Measurements from ENCODE around the gene ATP6V0E2. TPM values are rescaled to one million over a fixed set of nuclear protein-coding genes. Genes with fewer than 3 reads are reported as not detected.
A peak's percentile ranks its signal among the peaks of the same experiment; 100 is the strongest.

ATP6V0E2 gene
- 10 to 100 TPM in 4 of 6 donors, 1 to 10 TPM in 2; 6.8 to 16.9 (median 13.9) TPM for total RNA-seq
- 10 to 100 TPM; 27.3 to 66.3 TPM for polyA plus RNA-seq

GRCh38 chr7:149873074-149873969 lies at the start of gene ATP6V0E2:
Gene ATP6V0E2 (plus strand): TSS chr7:149873969. CDS start chr7:149874066, 97 bp downstream.
- WGBS, 2 donors = 0 to 1% methylated on average over 80 to 93 of the region's 93 CpGs
- peaks cover 0 to 5% (median 0%) of the 10 kb centered on the region in 3 donors for H3K4me1 ChIP-seq
- no peaks in the 10 kb centered on the region for H3K27me3 ChIP-seq
- H3K36me3 ChIP-seq = no peaks in the 10 kb centered on the region
- ATAC-seq (peak; percentile 94 to 97 (median 96)), FAIRE-seq (no peak), DNase-seq (peak; percentile 92 to 98 (median 94))
- no peaks in the 10 kb centered on the region for H3K9me3 ChIP-seq
- intact Hi-C loops (cut with DNase I) = no loop called here
- peak within 1 kb of the TSS; percentile 54 to 88 (median 73) for H3K4me3 ChIP-seq
- TF ChIP-seq, protein P1, sequence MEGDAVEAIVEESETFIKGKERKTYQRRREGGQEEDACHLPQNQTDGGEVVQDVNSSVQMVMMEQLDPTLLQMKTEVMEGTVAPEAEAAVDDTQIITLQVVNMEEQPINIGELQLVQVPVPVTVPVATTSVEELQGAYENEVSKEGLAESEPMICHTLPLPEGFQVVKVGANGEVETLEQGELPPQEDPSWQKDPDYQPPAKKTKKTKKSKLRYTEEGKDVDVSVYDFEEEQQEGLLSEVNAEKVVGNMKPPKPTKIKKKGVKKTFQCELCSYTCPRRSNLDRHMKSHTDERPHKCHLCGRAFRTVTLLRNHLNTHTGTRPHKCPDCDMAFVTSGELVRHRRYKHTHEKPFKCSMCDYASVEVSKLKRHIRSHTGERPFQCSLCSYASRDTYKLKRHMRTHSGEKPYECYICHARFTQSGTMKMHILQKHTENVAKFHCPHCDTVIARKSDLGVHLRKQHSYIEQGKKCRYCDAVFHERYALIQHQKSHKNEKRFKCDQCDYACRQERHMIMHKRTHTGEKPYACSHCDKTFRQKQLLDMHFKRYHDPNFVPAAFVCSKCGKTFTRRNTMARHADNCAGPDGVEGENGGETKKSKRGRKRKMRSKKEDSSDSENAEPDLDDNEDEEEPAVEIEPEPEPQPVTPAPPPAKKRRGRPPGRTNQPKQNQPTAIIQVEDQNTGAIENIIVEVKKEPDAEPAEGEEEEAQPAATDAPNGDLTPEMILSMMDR (IDR thresholded peaks at IDR 0.05) = no peak
- peak within 1 kb of the TSS; percentile 40 to 86 (median 80) for H3K27ac ChIP-seq

DNA sequence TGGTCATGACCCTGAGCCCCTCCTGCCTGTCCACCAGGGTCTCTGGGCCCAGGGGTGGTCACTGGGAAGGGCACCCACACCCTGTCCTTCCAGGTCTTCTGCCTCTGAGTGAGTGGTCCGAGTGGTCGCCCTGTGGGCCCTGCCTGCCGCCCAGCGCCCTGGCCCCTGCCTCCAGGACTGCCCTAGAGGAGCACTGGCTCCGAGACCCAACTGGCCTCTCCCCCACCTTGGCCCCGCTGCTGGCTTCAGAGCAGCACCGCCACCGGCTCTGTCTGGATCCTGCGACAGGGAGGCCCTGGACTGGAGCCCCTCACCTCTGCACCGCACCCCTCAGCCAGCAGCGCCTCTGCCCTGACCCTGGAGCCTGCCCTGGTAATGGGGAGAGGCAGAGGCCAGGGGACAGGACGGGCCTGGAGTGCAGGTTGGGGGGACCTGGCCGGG lies 49.4 kb upstream of the ATP6V0E2 start:
- no peaks in the 10 kb centered on the region for H3K9me3 ChIP-seq
- H3K36me3 ChIP-seq = no peaks in the 10 kb centered on the region
- no peak for ATAC-seq
- no peak overlapping the region for H3K27ac ChIP-seq
- 81 to 85% methylated on average over 13 of the region's 13 CpGs for WGBS, 2 donors
- FAIRE-seq = no peak
- no peak overlapping the region for H3K4me3 ChIP-seq
- TF ChIP-seq, protein P1 (IDR thresholded peaks at IDR 0.05) = no peak
- DNase-seq = peak in 3 of 6 donors; percentile 19 to 70 (median 54)
- H3K4me1 ChIP-seq = no peaks in the 10 kb centered on the region
- intact Hi-C loops (cut with DNase I) = no loop called here
- H3K27me3 ChIP-seq = no peaks in the 10 kb centered on the region

GRCh38 chr7:149824748-149825566 lies 48.8 kb upstream of the ATP6V0E2 start:
- H3K27me3 ChIP-seq = no peaks in the 10 kb centered on the region
- 91 to 92% methylated on average over 19 of the region's 19 CpGs for WGBS, 2 donors
- no peaks in the 10 kb centered on the region for H3K9me3 ChIP-seq
- TF ChIP-seq, protein P1 (IDR thresholded peaks at IDR 0.05) = no peak
- H3K4me1 ChIP-seq = no peaks in the 10 kb centered on the region
- intact Hi-C loops (cut with DNase I) = no loop called here
- H3K27ac ChIP-seq = no peak overlapping the region
- DNase-seq (peak in 3 of 6 donors; percentile 1 to 60 (median 40)), FAIRE-seq (no peak), ATAC-seq (no peak)
- H3K4me3 ChIP-seq = no peak overlapping the region
- H3K36me3 ChIP-seq = no peaks in the 10 kb centered on the region

DNA sequence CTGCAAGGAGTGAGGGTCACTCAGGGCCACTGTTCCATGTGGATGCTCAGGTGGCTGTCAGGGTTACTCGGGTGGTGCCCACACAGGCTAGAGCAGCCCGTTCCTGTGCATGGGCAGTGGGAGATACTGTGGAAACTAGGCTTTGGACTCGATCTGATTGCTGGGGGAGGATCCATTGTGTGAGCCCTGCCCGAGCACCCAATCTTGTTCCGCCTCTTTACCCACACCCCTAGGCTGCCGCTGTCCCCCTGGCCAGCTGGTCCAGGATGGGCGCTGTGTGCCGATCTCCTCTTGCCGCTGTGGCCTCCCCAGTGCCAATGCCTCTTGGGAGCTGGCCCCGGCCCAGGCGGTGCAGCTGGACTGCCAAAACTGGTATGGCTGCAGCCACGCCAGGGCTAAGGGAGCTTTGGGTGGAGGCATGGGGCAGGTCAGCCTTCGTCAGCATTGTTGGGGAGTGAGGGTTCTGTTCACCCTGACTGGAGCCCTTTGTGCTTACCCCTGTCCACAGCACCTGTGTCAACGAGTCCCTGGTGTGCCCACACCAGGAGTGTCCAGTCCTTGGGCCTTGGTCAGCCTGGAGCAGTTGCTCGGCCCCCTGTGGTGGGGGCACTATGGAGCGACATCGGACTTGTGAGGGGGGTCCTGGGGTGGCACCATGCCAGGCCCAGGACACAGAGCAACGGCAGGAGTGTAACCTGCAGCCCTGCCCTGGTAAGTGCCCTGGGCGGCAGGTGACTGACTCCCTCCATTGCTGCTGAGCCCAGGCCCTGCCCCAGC lies 48.0 kb upstream of the ATP6V0E2 start:
- 81 to 83% methylated on average over 19 of the region's 19 CpGs for WGBS, 2 donors
- intact Hi-C loops (cut with DNase I) = no loop called here
- FAIRE-seq = no peak

More for the DNA sequence above, 48.0 kb upstream of the ATP6V0E2 start:
- DNase-seq = peak in 3 of 6 donors; percentile 20 to 71 (median 59)
- Histone ChIP-seq H3K27ac (no peak overlapping the region), H3K27me3 (no peaks in the 10 kb centered on the region), H3K4me3 (no peak overlapping the region), H3K4me1 (no peaks in the 10 kb centered on the region), H3K9me3 (no peaks in the 10 kb centered on the region), H3K36me3 (no peaks in the 10 kb centered on the region)
- TF ChIP-seq, protein P1 (IDR thresholded peaks at IDR 0.05) = no peak
- no peak for ATAC-seq
